HG03135 (cell line): ENCODE data around the gene RBM48.
"Not testable (repeated sequence)": the region's sequence is repeated elsewhere in the genome, so short reads cannot be mapped to it uniquely, and the experiment has no call there.

ENCODE experiments used
- ATAC-seq: cut with Tn5 transposase; IDR thresholded peaks from one replicate; pipeline ENCODE4 v1.9.1; 2021; ENCODE audit warnings: mild to moderate bottlenecking, moderate library complexity; ENCODE audit not compliant: unreplicated experiment

Gene RBM48

GRCh38 chr7:92528188-92528957 is at the start of gene RBM48, which contains the start of gene PEX1:
Gene RBM48 (plus strand): TSS chr7:92528795. CDS start chr7:92528814, 19 bp downstream.
Gene PEX1 (minus strand): TSS chr7:92528520. CDS start chr7:92528435, 85 bp downstream.
- peak; percentile 95 for ATAC-seq

DNA sequence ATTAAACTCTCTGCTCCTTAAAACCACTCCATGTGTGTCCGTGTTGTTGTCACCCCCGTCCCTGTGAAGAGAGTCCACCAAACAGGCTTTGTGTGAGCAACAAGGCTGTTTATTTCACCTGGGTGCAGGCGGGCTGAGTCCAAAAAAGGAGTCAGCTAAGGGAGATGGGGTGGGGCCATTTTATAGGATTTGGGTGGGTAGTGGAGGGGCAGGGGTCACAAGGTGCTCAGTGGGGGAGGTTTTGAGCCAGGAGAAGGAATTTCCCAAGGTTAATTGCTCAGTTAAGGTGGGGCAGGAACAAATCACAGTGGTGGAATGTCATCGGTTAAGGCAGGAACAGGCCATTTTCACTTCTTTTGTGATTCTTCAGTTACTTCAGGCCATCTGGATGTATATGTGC is 49.4 kb upstream of the RBM48 start:
- not testable (repeated sequence) for ATAC-seq

GRCh38 chr7:92483624-92484023 is 45.0 kb upstream of the RBM48 start:
- not testable (repeated sequence) for ATAC-seq

GRCh38 chr7:92484226-92484625 is 44.4 kb upstream of the RBM48 start:
- not testable (repeated sequence) for ATAC-seq

DNA sequence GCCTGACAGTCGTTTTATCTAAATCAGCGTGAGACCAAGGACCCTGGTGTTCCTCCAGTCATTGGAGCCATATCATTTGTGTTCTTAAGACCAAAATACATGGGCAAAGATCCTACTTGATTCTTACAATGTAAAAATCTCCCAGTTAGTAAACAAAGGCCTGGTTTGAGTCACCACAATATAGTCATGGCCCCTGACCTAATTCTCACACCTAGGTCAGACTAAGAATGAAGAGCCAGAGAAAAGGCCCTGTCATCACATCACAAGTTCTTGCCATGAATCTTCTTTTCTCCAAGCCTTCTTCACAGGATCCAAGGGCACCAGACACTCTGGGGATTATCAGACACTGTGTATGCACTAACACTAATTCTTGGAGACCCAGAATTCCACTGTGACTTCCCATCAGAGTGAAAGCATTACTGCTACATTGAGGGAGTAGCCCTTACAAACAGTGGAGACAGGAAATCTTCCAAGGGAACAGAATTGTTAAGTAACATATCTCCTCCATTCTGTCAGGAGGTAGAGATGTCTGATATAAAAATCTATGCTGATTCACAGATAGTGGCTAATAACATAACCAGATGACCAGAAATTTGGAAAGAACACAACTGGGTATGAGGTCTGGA is 43.2 kb upstream of the RBM48 start:
- ATAC-seq: no peak

- ATAC-seq: no peak
Observed at GRCh38 chr7:92485974-92486373, 42.6 kb upstream of the RBM48 start.

- ATAC-seq: no peak
Observed at GRCh38 chr7:92487804-92488203, 40.8 kb upstream of the RBM48 start.

DNA sequence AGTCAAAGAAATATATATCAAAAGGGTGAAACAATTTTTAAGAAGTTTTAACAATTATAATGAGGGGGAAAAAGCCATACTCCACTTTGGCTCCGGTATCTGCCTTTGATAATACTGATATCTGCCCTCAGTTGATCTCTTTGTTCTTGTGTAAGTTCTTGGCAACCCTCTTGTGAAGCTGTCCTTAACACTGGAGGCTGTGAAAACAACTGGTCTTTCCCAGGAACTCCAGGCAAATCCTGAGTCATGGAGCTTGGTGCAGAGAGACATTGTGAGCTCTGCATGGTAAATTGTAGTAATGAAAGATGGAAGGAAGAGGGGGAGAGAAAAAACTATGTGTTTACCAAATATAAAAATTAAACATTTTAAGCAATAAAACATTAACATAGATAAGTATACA is 39.0 kb upstream of the RBM48 start:
- no peak for ATAC-seq

- ATAC-seq: no peak
Observed at GRCh38 chr7:92496876-92497275, 31.7 kb upstream of the RBM48 start.

- no peak for ATAC-seq
Observed at GRCh38 chr7:92498557-92498956, 30.0 kb upstream of the RBM48 start.

DNA sequence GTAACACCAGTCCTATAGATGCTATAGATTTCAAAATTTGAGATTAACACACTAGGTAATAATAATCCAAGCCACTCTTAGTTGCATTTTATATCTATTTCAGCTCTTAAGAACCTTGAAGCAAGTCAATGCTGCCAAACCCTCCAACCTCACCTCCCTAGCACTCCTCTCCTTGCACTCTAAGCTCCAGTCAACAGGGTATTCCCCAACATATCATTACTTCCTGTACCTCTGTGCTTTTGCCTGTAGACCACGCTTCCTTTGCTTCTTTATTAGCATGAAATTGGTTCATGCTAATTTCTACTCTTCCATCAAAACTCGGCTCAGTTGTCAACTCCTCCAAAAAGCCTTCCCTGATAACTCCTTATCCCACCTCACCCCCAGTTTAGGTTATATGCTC is 24.8 kb upstream of the RBM48 start:
- no peak for ATAC-seq

DNA sequence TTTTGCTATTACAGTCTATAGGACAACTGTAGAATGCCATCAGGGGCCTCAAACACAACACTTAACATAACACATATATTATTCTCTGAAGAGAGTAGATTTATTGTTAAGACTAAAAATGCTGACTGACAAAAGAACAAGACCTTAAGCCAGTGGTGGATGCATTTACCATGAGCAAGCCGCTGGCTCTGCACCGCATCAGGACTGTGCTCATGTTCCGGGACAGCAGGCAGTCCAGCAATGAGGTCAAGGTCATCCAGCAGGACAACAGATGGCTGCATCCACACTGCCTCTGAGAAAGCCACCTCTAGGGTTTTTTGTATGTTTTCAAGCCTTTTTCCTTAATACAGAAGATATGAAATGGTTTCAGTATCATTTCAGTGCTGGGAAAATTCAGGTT is 24.0 kb upstream of the RBM48 start:
- no peak for ATAC-seq

- ATAC-seq: no peak
Observed at GRCh38 chr7:92506363-92506762, 22.2 kb upstream of the RBM48 start.

DNA sequence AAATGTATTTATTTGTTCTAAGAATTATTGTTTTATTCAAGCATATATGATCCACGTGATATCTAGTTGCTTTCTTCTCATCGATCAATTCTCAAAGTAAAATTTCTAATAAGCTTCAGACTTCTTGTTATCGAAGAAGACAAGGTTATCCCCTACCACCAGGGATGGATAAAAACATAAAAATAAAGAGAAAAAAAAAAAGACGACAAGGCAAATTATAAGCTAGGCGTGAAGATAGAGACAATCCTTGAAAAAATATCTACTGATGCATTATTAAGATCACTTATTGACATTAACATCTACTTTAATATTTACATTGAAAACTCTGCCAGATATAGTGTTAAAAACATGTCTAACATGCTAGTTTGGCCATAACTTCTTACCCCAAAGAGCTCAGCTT is 19.6 kb upstream of the RBM48 start:
- ATAC-seq: no peak

- no peak for ATAC-seq
Observed at GRCh38 chr7:92513167-92513902, 15.3 kb upstream of the RBM48 start.

- no peak for ATAC-seq
Observed at GRCh38 chr7:92517631-92518030, 11.0 kb upstream of the RBM48 start.

GRCh38 chr7:92520024-92520423 is 8.6 kb upstream of the RBM48 start:
- ATAC-seq: no peak

GRCh38 chr7:92523110-92523509 is 5.5 kb upstream of the RBM48 start:
- ATAC-seq: no peak

DNA sequence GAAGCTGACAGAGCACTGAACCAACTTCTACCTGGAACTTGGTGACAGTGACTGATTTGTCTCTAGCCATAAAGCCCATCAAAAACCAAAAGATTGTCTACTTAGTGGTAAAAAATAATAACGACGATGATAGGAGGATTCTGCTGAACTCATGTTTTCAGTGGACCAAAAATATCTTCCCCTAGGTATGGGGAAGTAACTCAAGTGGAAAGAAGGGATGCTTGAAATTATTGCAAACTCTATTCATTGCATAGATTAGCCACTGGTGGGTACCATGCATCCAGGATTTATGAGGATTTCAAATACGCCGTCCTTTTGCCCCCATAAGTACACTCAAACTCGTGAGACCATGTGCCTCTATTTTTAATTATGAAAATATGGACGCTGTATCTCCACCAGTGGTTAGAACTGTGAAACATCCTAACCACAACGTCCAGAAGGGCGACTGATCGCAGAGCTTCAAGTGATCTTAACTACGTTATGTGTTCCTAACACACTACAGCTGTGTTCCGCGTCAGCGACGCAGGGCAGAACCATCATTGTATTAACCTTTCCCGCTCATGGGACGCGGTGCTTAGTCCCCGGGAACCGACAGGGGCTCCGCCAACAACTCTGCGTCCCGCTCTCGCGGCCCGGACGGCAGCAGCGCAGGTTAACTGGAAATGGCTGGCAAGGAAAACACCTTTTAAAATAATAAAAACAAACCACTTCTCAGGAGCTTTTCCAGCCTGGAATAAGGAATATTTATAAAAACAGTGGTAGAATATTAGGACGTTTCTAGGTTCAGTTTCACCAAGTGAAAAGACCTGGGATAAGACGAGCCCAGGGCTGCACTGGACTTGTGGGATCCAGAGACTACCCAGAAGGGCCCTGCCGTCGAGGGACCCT is 1.1 kb upstream of the RBM48 start:
- peak; percentile 38 for ATAC-seq

GRCh38 chr7:92528958-92529264 is 316 bp downstream of the RBM48 start:
- ATAC-seq: peak; percentile 7

DNA sequence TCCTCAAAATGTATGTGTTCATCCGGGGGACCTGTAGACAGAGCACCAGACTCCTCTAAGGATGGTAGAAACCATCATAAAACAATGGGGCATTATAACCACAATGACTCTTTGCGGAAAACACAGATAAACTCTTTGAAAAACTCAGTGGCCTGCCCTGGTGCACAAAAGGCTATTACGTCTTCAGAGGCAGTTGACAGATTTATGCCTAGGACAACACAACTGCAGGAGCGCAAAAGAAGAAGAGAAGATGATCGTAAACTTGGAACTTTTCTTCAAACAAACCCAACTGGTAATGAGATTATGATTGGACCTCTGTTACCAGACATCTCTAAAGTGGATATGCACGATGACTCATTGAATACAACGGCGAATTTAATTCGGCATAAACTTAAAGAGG is 6.0 kb downstream of the RBM48 start:
- ATAC-seq: no peak
